Lower leg skin (tissue), 4 donors: Measurements from ENCODE around the gene P3H2. TPM values are rescaled to one million over a fixed set of nuclear protein-coding genes. Genes with fewer than 3 reads are reported as not detected.

Experiments used
- DNase-seq, 2 donors: peaks; one replicate each; pipeline ENCODE4 v3.0.0-alpha.2; 2019; ENCODE audit warnings: low spot score in 2 of 2
- H3K4me3 ChIP-seq: fragments of 200-600 bp; sonication (generic); 2 replicates; pipeline ENCODE4 v1.5.1; 2017; ENCODE audit warnings: mild to moderate bottlenecking, low read depth; ENCODE audit not compliant: poor library complexity, severe bottlenecking
- POLR2A ChIP-seq, 2 donors: fragments of 450-650 bp; IDR thresholded peaks; one replicate each; pipeline ENCODE4 v1.6.1; 2016 to 2017; ENCODE audit warnings: antibody characterized with exemption in 2 of 2, mild to moderate bottlenecking in 1 of 2, moderate library complexity in 1 of 2
- WGBS, 2 donors: methylation state at CpG; one replicate each; pipeline ENCODE4 v1.1.5; 2018; 5-methylcytosine and 5-hydroxymethylcytosine counted together
- intact Hi-C: fragments of 100-400 bp; cut with DNase I; formaldehyde crosslinking; loops from one replicate; pipeline ENCODE4 v1.15.0; 2023; ENCODE audit warnings: low total_unique reads
- total RNA-seq, 4 donors: library from RNA; depleted of rRNA; stranded (reverse); fragments of >200 nt; gene quantifications; one replicate each; pipeline ENCODE4 v1.1.0, GENCODE V29; 2016
- TF ChIP-seq, protein P1 (sequence below), 3 donors: fragments of 450-650 bp; IDR thresholded peaks; one replicate each; pipeline ENCODE4 v1.5.1; 2016; ENCODE audit warnings: antibody characterized with exemption in 3 of 3, mild to moderate bottlenecking in 3 of 3, moderate library complexity in 2 of 3

The P3H2 gene
- total RNA-seq, 4 donors from 2014 or later, result 20.0 to 41.9 (median 35.6) TPM

DNA sequence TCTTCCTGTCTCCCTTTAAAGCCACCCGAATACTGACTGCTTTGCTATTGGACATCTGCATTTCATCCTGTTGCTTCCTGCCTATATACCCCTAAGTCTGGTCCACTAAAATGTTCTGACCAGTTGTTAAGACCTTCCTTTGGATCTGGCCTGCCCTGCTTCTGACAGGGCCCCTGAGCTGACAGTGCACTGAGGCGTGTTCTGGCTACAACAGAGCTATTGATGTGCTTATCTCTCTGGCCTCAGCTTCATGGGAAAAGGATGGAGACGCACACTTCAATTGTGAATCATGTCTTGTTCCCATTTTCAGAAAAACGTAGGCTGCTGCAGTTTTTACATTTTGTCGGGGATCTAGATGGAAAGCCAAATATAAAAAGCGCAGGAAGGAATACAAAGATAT lies 7.1 kb upstream of the P3H2 start:
- intact Hi-C loops, result no loop called here
- DNase-seq, result no peak
- no peak overlapping the region for H3K4me3 ChIP-seq
- WGBS, 2 donors, result 94 to 97% methylated on average over 6 of the region's 6 CpGs
- TF ChIP-seq, protein P1, sequence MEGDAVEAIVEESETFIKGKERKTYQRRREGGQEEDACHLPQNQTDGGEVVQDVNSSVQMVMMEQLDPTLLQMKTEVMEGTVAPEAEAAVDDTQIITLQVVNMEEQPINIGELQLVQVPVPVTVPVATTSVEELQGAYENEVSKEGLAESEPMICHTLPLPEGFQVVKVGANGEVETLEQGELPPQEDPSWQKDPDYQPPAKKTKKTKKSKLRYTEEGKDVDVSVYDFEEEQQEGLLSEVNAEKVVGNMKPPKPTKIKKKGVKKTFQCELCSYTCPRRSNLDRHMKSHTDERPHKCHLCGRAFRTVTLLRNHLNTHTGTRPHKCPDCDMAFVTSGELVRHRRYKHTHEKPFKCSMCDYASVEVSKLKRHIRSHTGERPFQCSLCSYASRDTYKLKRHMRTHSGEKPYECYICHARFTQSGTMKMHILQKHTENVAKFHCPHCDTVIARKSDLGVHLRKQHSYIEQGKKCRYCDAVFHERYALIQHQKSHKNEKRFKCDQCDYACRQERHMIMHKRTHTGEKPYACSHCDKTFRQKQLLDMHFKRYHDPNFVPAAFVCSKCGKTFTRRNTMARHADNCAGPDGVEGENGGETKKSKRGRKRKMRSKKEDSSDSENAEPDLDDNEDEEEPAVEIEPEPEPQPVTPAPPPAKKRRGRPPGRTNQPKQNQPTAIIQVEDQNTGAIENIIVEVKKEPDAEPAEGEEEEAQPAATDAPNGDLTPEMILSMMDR (IDR thresholded peaks at IDR 0.05), result no peak
- no peak for TF ChIP-seq POLR2A (IDR thresholded peaks at IDR 0.05)

DNA sequence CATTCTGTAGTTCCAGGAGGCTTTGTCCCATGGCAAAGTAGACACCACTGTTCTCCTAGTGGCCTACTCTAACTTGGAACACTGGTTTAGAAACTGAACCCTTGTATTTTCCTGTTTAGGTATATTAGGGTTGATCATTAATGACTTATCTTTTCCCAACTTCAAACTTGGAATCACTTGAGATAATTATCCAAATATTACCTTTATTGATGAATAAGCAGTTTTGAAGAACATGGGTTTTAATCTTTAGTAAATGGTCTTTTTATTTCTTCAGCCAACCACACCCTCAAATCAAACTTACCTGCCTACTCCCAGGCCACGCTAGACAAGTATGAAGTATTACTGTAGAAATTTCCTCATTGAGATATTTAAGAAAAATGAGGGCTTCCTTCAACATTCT lies 6.5 kb upstream of the P3H2 start:
- WGBS, 2 donors, result 91 to 97% methylated on average over 1 of the region's 1 CpG
- intact Hi-C loops, result no loop called here
- DNase-seq, result no peak
- TF ChIP-seq, protein P1 (IDR thresholded peaks at IDR 0.05), result no peak
- TF ChIP-seq POLR2A (IDR thresholded peaks at IDR 0.05), result no peak
- no peak overlapping the region for H3K4me3 ChIP-seq

DNA sequence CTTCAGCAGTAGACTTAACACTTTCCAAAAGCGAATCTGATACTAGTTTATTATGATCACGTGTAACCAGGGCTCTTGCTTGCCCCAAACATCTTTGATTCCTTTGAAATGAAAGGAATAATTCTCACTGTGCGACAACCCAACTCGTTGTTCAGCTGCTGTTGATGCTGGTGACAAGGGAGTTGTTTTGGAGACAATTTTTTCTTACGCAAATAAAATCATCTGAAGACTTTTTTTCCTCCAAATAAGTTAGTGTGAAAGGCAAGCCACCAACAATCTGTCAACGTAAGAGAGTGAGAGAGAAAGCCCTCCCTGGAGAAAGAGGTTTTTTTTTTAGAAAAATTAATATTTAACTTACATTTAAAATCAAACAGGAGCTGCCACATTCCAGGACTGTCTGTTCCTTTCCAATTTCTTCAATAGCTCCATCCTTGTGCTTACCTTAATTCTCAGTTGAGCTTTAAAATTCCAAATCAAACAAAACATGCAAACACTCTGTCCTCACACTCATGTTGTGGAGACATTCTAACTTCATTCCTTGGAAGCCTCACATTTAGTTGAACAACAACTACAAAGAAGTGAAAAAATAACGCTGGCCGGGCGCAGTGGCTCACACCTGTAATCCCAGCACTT lies 4.9 kb upstream of the P3H2 start:
- 69 to 76% methylated on average over 9 of the region's 9 CpGs for WGBS, 2 donors
- TF ChIP-seq POLR2A (IDR thresholded peaks at IDR 0.05), result no peak
- no peak overlapping the region for H3K4me3 ChIP-seq
- intact Hi-C loops, result no loop called here
- DNase-seq, result no peak

DNA sequence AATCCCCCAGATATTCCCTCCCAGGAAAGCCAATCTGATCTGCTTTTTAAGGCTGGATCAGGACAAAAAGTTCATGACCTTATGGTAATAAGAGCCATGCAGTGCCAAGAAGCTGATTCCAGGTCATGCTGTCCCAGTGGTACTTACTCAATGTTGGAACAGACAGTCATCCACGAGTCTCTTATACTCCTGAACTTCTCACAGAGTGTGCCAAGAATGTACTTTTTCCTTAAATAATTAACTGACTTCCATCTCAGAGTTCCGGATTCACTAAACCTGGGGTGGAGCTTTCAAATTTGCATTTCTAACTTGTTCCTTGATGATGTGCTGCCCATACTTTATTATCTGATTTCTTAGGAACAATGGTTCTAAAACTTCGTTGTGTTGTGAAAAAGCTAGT lies 3.4 kb upstream of the P3H2 start:
- intact Hi-C loops, result no loop called here
- no peak overlapping the region for H3K4me3 ChIP-seq
- 47 to 49% methylated on average over 3 of the region's 3 CpGs for WGBS, 2 donors
- TF ChIP-seq, protein P1 (IDR thresholded peaks at IDR 0.05), result no peak
- no peak for TF ChIP-seq POLR2A (IDR thresholded peaks at IDR 0.05)
- DNase-seq, result no peak

DNA sequence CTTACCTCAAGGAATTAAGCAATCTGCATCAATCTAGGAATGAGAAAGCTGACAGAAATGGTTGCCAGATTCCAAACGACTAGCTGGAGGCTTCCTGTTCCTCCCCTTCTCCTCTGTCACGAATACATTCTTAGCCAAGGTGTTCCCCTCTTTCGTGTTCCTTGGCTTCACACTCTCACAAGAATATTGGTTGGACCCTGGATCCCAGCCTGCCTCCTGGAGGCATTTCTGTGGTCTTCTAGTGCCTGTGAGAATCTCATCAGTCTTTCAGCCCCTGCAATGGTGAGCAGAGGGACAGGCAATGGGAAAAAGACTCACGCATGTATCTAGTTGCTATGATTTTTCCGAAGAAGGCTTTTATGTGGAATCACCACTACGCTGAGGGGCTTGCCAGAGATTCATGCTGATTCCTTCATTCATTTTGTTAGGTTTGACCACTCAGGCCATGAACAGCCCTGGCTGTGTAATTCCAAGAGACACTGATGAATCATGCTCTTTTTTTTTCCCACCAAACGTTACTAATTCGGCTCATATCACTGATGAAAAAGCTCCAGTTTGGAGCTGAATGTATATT lies 1.6 kb upstream of the P3H2 start:
- WGBS, 2 donors, result 63 to 65% methylated on average over 8 of the region's 8 CpGs
- intact Hi-C loops, result no loop called here
- DNase-seq, result no peak
- no peak for TF ChIP-seq POLR2A (IDR thresholded peaks at IDR 0.05)
- TF ChIP-seq, protein P1 (IDR thresholded peaks at IDR 0.05), result no peak
- H3K4me3 ChIP-seq, result no peak overlapping the region

DNA sequence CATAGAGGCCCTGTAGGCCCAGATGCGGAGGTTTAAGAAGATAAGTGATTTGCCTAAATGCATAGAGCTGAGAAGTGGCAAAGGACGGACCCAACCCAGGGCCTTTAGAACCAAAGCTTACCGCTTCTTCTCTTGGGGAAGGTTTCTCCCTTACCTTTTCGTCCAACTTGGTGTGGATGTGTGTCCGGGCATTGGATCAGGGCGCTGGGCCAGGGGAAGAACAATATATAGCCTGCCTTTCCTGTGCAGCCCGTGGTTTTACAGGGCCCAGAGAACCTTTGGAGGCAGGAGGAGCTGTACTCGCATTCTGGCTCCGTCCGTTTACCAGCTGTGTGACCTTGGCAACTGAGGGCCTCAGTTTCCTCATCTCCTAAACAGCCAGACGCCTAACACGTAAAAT lies 686 bp upstream of the P3H2 start:
- H3K4me3 ChIP-seq, result no peak overlapping the region
- TF ChIP-seq, protein P1 (IDR thresholded peaks at IDR 0.05), result no peak
- TF ChIP-seq POLR2A (IDR thresholded peaks at IDR 0.05), result no peak
- WGBS, 2 donors, result 59 to 73% methylated on average over 12 of the region's 12 CpGs
- intact Hi-C loops, result no loop called here
- no peak for DNase-seq
